Mesendoderm (in vitro differentiated cells): ENCODE measurements around the gene CFAP100.

ENCODE experiments used
- DNase-seq: peaks from one replicate; pipeline ENCODE4 v3.0.0; 2013
- H2AK5ac ChIP-seq: 2 replicates; pipeline ENCODE4 v1.6.1; 2013; ENCODE audit warnings: low read length, inconsistent platforms
- H2BK120ac ChIP-seq: 2 replicates; pipeline ENCODE4 v1.6.1; 2013; ENCODE audit warnings: low read depth, mild to moderate bottlenecking, low read length, moderate library complexity, mixed read lengths
- H2BK15ac ChIP-seq: replicated peaks from 2 replicates; pipeline ENCODE4 v1.6.1; 2013; ENCODE audit warnings: low read depth, mild to moderate bottlenecking, moderate library complexity
- H2BK5ac ChIP-seq: 2 replicates; pipeline ENCODE4 v1.6.1; 2013; ENCODE audit warnings: low read length, inconsistent platforms
- H3K18ac ChIP-seq: 2 replicates; pipeline ENCODE4 v1.6.1; 2013; ENCODE audit warnings: mild to moderate bottlenecking, low read length, mixed read lengths
- H3K23ac ChIP-seq: one replicate; pipeline ENCODE4 v1.6.1; 2013; ENCODE audit warnings: low read length
- H3K27ac ChIP-seq: 2 replicates; pipeline ENCODE4 v1.5.1; 2013; ENCODE audit warnings: low read depth, mild to moderate bottlenecking, inconsistent platforms, low read length, moderate library complexity
- H3K27me3 ChIP-seq: 2 replicates; pipeline ENCODE4 v1.6.1; 2013; ENCODE audit warnings: low read length, control low read depth, mild to moderate bottlenecking, inconsistent platforms; ENCODE audit not compliant: insufficient read depth, poor library complexity
- H3K36me3 ChIP-seq: 2 replicates; pipeline ENCODE4 v1.6.1; 2013; ENCODE audit warnings: low read length, inconsistent platforms; ENCODE audit not compliant: control insufficient read depth, insufficient read depth
- H3K4ac ChIP-seq: one replicate; pipeline ENCODE4 v1.6.1; 2013; ENCODE audit warnings: low read depth, mild to moderate bottlenecking, low read length, moderate library complexity
- H3K4me1 ChIP-seq: 2 replicates; pipeline ENCODE4 v1.6.1; 2013; ENCODE audit warnings: low read depth, low read length, inconsistent platforms; ENCODE audit not compliant: control insufficient read depth
- H3K4me2 ChIP-seq: 2 replicates; pipeline ENCODE4 v1.6.1; 2013; ENCODE audit warnings: low read length
- H3K4me3 ChIP-seq: 2 replicates; pipeline ENCODE4 v1.5.1; 2013; ENCODE audit warnings: mild to moderate bottlenecking, low read length
- H3K56ac ChIP-seq: one replicate; pipeline ENCODE4 v1.6.1; 2013; ENCODE audit warnings: low read length
- H3K79me1 ChIP-seq: 2 replicates; pipeline ENCODE4 v1.6.1; 2013; ENCODE audit warnings: low read length, inconsistent platforms
- H3K79me2 ChIP-seq: 2 replicates; pipeline ENCODE4 v1.6.1; 2013; ENCODE audit warnings: mild to moderate bottlenecking, low read length; ENCODE audit not compliant: control insufficient read depth, insufficient read depth
- H3K9ac ChIP-seq: 2 replicates; pipeline ENCODE4 v1.6.1; 2013; ENCODE audit warnings: low read length, inconsistent platforms
- H4K5ac ChIP-seq: one replicate; pipeline ENCODE4 v1.6.1; 2013; ENCODE audit warnings: low read length
- H4K8ac ChIP-seq: one replicate; pipeline ENCODE4 v1.6.1; 2013; ENCODE audit warnings: low read depth, mild to moderate bottlenecking, control low read depth, low read length, moderate library complexity
- WGBS: extraction: QIAGEN DNeasy Blood & Tissue Kit; methylation state at CpG from one replicate; pipeline ENCODE4 v1.1.7; 2013; ENCODE audit warnings: low lambda C conversion rate, missing lambda C conversion rate; ENCODE audit not compliant: insufficient coverage; ENCODE audit errors: extremely low coverage; 5-methylcytosine and 5-hydroxymethylcytosine counted together

The CFAP100 gene

DNA sequence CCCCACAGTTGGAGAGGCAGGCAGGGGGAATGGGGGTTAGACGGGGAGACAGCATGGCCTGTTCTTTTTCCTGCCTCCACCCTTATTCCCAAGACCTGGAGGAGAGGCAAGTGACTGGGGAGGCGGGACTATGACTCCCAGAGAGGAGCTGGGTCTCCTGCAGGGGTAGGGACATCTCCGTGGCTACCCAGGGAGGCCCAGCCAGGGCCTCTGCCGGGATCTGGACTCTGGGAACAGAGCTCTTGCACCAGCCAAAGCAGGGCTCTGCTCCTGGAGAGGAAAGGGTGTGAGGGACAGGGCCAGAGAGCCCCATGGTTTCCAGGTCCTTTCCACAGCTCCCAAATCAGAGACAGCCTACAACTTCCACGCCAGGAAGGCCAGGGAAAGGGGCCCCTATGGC lies 22.8 kb downstream of the CFAP100 start:
- no peak for DNase-seq
- H3K56ac ChIP-seq, result no peak overlapping the region
- H3K9ac ChIP-seq, result no peak overlapping the region
- no peak overlapping the region for H2BK5ac ChIP-seq
- H4K5ac ChIP-seq, result no peak overlapping the region
- H3K4me3 ChIP-seq, result no peak overlapping the region
- H3K27ac ChIP-seq, result no peak overlapping the region
- no peaks in the 10 kb centered on the region for H3K79me1 ChIP-seq
- H3K4ac ChIP-seq, result no peak overlapping the region
- H3K18ac ChIP-seq, result no peak overlapping the region
- no peaks in the 10 kb centered on the region for H3K27me3 ChIP-seq
- no peaks in the 10 kb centered on the region for H3K36me3 ChIP-seq
- no CpG with 5 or more reads among the region's 5 CpGs for WGBS
- H2AK5ac ChIP-seq, result no peak overlapping the region
- H3K23ac ChIP-seq, result no peak overlapping the region
- no peak overlapping the region for H4K8ac ChIP-seq
- no peaks in the 10 kb centered on the region for H3K4me1 ChIP-seq
- no peaks in the 10 kb centered on the region for H3K79me2 ChIP-seq
- no peak overlapping the region for H2BK120ac ChIP-seq
- H3K4me2 ChIP-seq, result no peak overlapping the region
- H2BK15ac ChIP-seq, result no peak overlapping the region

GRCh38 chr3:126417981-126418530 lies 23.3 kb downstream of the CFAP100 start:
- DNase-seq, result no peak
- no peaks in the 10 kb centered on the region for H3K79me2 ChIP-seq
- no peak overlapping the region for H2BK5ac ChIP-seq
- no peak overlapping the region for H3K4me2 ChIP-seq
- H3K56ac ChIP-seq, result no peak overlapping the region
- no peak overlapping the region for H3K9ac ChIP-seq
- H4K8ac ChIP-seq, result no peak overlapping the region
- no peaks in the 10 kb centered on the region for H3K27me3 ChIP-seq
- no peaks in the 10 kb centered on the region for H3K4me1 ChIP-seq
- H3K27ac ChIP-seq, result no peak overlapping the region
- H3K36me3 ChIP-seq, result no peaks in the 10 kb centered on the region
- H2AK5ac ChIP-seq, result no peak overlapping the region
- H2BK15ac ChIP-seq, result no peak overlapping the region
- no CpG with 5 or more reads among the region's 11 CpGs for WGBS
- H3K23ac ChIP-seq, result no peak overlapping the region
- H2BK120ac ChIP-seq, result no peak overlapping the region
- no peaks in the 10 kb centered on the region for H3K79me1 ChIP-seq
- H3K4ac ChIP-seq, result no peak overlapping the region
- H3K4me3 ChIP-seq, result no peak overlapping the region
- no peak overlapping the region for H4K5ac ChIP-seq
- no peak overlapping the region for H3K18ac ChIP-seq

- no peak for DNase-seq
- no peak overlapping the region for H2BK15ac ChIP-seq
- H3K79me1 ChIP-seq, result no peaks in the 10 kb centered on the region
- no peak overlapping the region for H2BK5ac ChIP-seq
- H3K79me2 ChIP-seq, result no peaks in the 10 kb centered on the region
- no peaks in the 10 kb centered on the region for H3K36me3 ChIP-seq
- no peak overlapping the region for H3K18ac ChIP-seq
- H3K27ac ChIP-seq, result no peak overlapping the region
- no peak overlapping the region for H2BK120ac ChIP-seq
- H3K4me1 ChIP-seq, result no peaks in the 10 kb centered on the region
- no peak overlapping the region for H4K8ac ChIP-seq
- H4K5ac ChIP-seq, result no peak overlapping the region
- no peak overlapping the region for H3K56ac ChIP-seq
- H3K27me3 ChIP-seq, result no peaks in the 10 kb centered on the region
- no peak overlapping the region for H2AK5ac ChIP-seq
- no peak overlapping the region for H3K4ac ChIP-seq
- WGBS, result no CpG with 5 or more reads among the region's 20 CpGs
- no peak overlapping the region for H3K9ac ChIP-seq
- H3K23ac ChIP-seq, result no peak overlapping the region
- H3K4me3 ChIP-seq, result no peak overlapping the region
- no peak overlapping the region for H3K4me2 ChIP-seq
Observed at GRCh38 chr3:126418661-126419131, 24.0 kb downstream of the CFAP100 start.

GRCh38 chr3:126419151-126419703 lies 24.5 kb downstream of the CFAP100 start:
- no peak overlapping the region for H2BK15ac ChIP-seq
- no peak overlapping the region for H3K9ac ChIP-seq
- H3K36me3 ChIP-seq, result no peaks in the 10 kb centered on the region
- H3K27me3 ChIP-seq, result no peaks in the 10 kb centered on the region
- no peak overlapping the region for H2BK120ac ChIP-seq
- no peak overlapping the region for H4K8ac ChIP-seq
- no CpG with 5 or more reads among the region's 6 CpGs for WGBS
- H3K4ac ChIP-seq, result no peak overlapping the region
- H3K23ac ChIP-seq, result no peak overlapping the region
- H2AK5ac ChIP-seq, result no peak overlapping the region
- no peak overlapping the region for H3K18ac ChIP-seq
- no peak overlapping the region for H4K5ac ChIP-seq
- no peak overlapping the region for H2BK5ac ChIP-seq
- no peaks in the 10 kb centered on the region for H3K4me1 ChIP-seq
- no peak overlapping the region for H3K4me3 ChIP-seq
- H3K27ac ChIP-seq, result no peak overlapping the region
- no peaks in the 10 kb centered on the region for H3K79me2 ChIP-seq
- no peak overlapping the region for H3K56ac ChIP-seq
- no peak overlapping the region for H3K4me2 ChIP-seq
- H3K79me1 ChIP-seq, result no peaks in the 10 kb centered on the region
- no peak for DNase-seq

- no peaks in the 10 kb centered on the region for H3K36me3 ChIP-seq
- no peak overlapping the region for H3K4me2 ChIP-seq
- no peak overlapping the region for H3K56ac ChIP-seq
- H3K18ac ChIP-seq, result no peak overlapping the region
- H2BK5ac ChIP-seq, result no peak overlapping the region
- H3K9ac ChIP-seq, result no peak overlapping the region
- H4K8ac ChIP-seq, result no peak overlapping the region
- no peak overlapping the region for H2BK15ac ChIP-seq
- no peak overlapping the region for H3K27ac ChIP-seq
- no peaks in the 10 kb centered on the region for H3K79me1 ChIP-seq
- no CpG with 5 or more reads among the region's 22 CpGs for WGBS
- no peak overlapping the region for H4K5ac ChIP-seq
- peak; percentile 73 for DNase-seq
- H3K4ac ChIP-seq, result no peak overlapping the region
- H3K79me2 ChIP-seq, result no peaks in the 10 kb centered on the region
- no peaks in the 10 kb centered on the region for H3K27me3 ChIP-seq
- no peak overlapping the region for H2BK120ac ChIP-seq
- H2AK5ac ChIP-seq, result no peak overlapping the region
- H3K4me1 ChIP-seq, result no peaks in the 10 kb centered on the region
- no peak overlapping the region for H3K4me3 ChIP-seq
- H3K23ac ChIP-seq, result no peak overlapping the region
Observed at GRCh38 chr3:126419886-126420786, 25.4 kb downstream of the CFAP100 start.
